Activated naive CD4-positive, alpha-beta T cell treated with anti-CD3 and anti-CD28 coated beads, Interleukin-2, amount 50 U/mL, for 72 hours (primary cell): Measurements from ENCODE around the gene LHX5. TPM values are rescaled to one million over a fixed set of nuclear protein-coding genes. Genes with fewer than 3 reads are reported as not detected.

Experiments used
- ATAC-seq, 2 donors: fragments of 150-1000 bp; cut with Tn5 transposase; 2 replicates each; pipeline ENCODE4 v1.10.0; 2021; ENCODE audit warnings: mild to moderate bottlenecking in 2 of 2, moderate library complexity in 2 of 2
- DNase-seq, 2 donors: peaks; one replicate each; pipeline ENCODE4 v3.0.0; 2021 to 2022; ENCODE audit warnings: low spot score in 2 of 2
- H3K27ac Mint-ChIP-seq, 2 donors: one replicate each; pipeline ENCODE4 v1.8.0; 2022; ENCODE audit warnings: mild to moderate bottlenecking in 2 of 2, mixed read lengths in 2 of 2
- H3K36me3 Mint-ChIP-seq, 2 donors: one replicate each; pipeline ENCODE4 v1.8.0; 2022; ENCODE audit warnings: mixed read lengths in 2 of 2
- H3K9me3 Mint-ChIP-seq, 2 donors: one replicate each; pipeline ENCODE4 v1.8.0; 2022; ENCODE audit warnings: mixed read lengths in 2 of 2
- total RNA-seq, 2 donors: library from RNA; stranded (reverse); gene quantifications; one replicate each; pipeline ENCODE4 v1.2.3, GENCODE V29; 2022

The LHX5 gene
- total RNA-seq, 2 donors from 2014 or later = not detected

GRCh38 chr12:113480336-113480971 is 8.8 kb upstream of the LHX5 start:
- Mint-ChIP-seq H3K36me3 (peaks cover 13 to 32% of the 10 kb centered on the region in 2 donors), H3K27ac (peak overlapping the region in 1 of 2 donors; percentile 33), H3K9me3 (peaks cover 0 to 4% of the 10 kb centered on the region in 2 donors)
- no peak for DNase-seq
- no peak for ATAC-seq

- peak overlapping the region in 1 of 2 donors; percentile 93 for H3K27ac Mint-ChIP-seq
- ATAC-seq (no peak), DNase-seq (peak in 1 of 2 donors; percentile 67)
- H3K9me3 Mint-ChIP-seq = peaks cover 0 to 4% of the 10 kb centered on the region in 2 donors
- H3K36me3 Mint-ChIP-seq = peaks cover 13 to 38% of the 10 kb centered on the region in 2 donors
Observed at GRCh38 chr12:113479590-113480335, 8.1 kb upstream of the LHX5 start.

- ATAC-seq (no peak), DNase-seq (no peak)
- peaks cover 13 to 39% of the 10 kb centered on the region in 2 donors for H3K36me3 Mint-ChIP-seq
- H3K27ac Mint-ChIP-seq = peak overlapping the region in 1 of 2 donors; percentile 26
- peaks cover 0 to 4% of the 10 kb centered on the region in 2 donors for H3K9me3 Mint-ChIP-seq
Observed at GRCh38 chr12:113479216-113479589, 7.5 kb upstream of the LHX5 start.

- ATAC-seq (no peak), DNase-seq (no peak)
- peaks cover 13 to 39% of the 10 kb centered on the region in 2 donors for H3K36me3 Mint-ChIP-seq
- H3K9me3 Mint-ChIP-seq = peaks cover 0 to 4% of the 10 kb centered on the region in 2 donors
- no peak overlapping the region for H3K27ac Mint-ChIP-seq
Observed at GRCh38 chr12:113478351-113479011, 6.8 kb upstream of the LHX5 start.

GRCh38 chr12:113477842-113478215 is 6.2 kb upstream of the LHX5 start:
- no peak overlapping the region for H3K27ac Mint-ChIP-seq
- DNase-seq (no peak), ATAC-seq (no peak)
- peaks cover 13 to 38% of the 10 kb centered on the region in 2 donors for H3K36me3 Mint-ChIP-seq
- H3K9me3 Mint-ChIP-seq = peaks cover 0 to 4% of the 10 kb centered on the region in 2 donors

GRCh38 chr12:113477171-113477841 is 5.6 kb upstream of the LHX5 start:
- Mint-ChIP-seq H3K9me3 (peaks cover 0 to 4% of the 10 kb centered on the region in 2 donors), H3K27ac (no peak overlapping the region), H3K36me3 (peaks cover 13 to 38% of the 10 kb centered on the region in 2 donors)
- ATAC-seq (no peak), DNase-seq (no peak)

- Mint-ChIP-seq H3K36me3 (peaks cover 13 to 38% of the 10 kb centered on the region in 2 donors), H3K27ac (no peak overlapping the region), H3K9me3 (peaks cover 0 to 4% of the 10 kb centered on the region in 2 donors)
- ATAC-seq (no peak), DNase-seq (no peak)
Observed at GRCh38 chr12:113476176-113476986, 4.7 kb upstream of the LHX5 start.

GRCh38 chr12:113475451-113476175 is 3.9 kb upstream of the LHX5 start:
- H3K9me3 Mint-ChIP-seq = peaks cover 0 to 4% of the 10 kb centered on the region in 2 donors
- H3K36me3 Mint-ChIP-seq = peaks cover 13 to 32% of the 10 kb centered on the region in 2 donors
- DNase-seq (no peak), ATAC-seq (no peak)
- H3K27ac Mint-ChIP-seq = peak overlapping the region in 1 of 2 donors; percentile 12

- H3K27ac Mint-ChIP-seq = peak overlapping the region in 1 of 2 donors; percentile 30
- ATAC-seq = no peak
- peaks cover 0 to 4% of the 10 kb centered on the region in 2 donors for H3K9me3 Mint-ChIP-seq
- no peak for DNase-seq
- H3K36me3 Mint-ChIP-seq = peaks cover 8 to 24% of the 10 kb centered on the region in 2 donors
Observed at GRCh38 chr12:113474635-113475436, 3.2 kb upstream of the LHX5 start.

- ATAC-seq (peak in 1 of 2 donors; percentile 29), DNase-seq (no peak)
- H3K27ac Mint-ChIP-seq = no peak overlapping the region
- H3K36me3 Mint-ChIP-seq = peaks cover 2 to 15% of the 10 kb centered on the region in 2 donors
- no peaks in the 10 kb centered on the region for H3K9me3 Mint-ChIP-seq
Observed at GRCh38 chr12:113473942-113474341, 2.3 kb upstream of the LHX5 start.

GRCh38 chr12:113473400-113473799 is 1.7 kb upstream of the LHX5 start:
- no peak overlapping the region for H3K27ac Mint-ChIP-seq
- ATAC-seq (no peak), DNase-seq (no peak)
- peaks cover 0 to 13% of the 10 kb centered on the region in 2 donors for H3K36me3 Mint-ChIP-seq
- H3K9me3 Mint-ChIP-seq = no peaks in the 10 kb centered on the region

GRCh38 chr12:113472191-113473121 is 785 bp upstream of the LHX5 start:
- ATAC-seq = no peak
- DNase-seq = no peak
- Mint-ChIP-seq H3K36me3 (peaks cover 0 to 13% of the 10 kb centered on the region in 2 donors), H3K27ac (no peak overlapping the region), H3K9me3 (no peaks in the 10 kb centered on the region)

- DNase-seq (no peak), ATAC-seq (no peak)
- peaks cover 0 to 13% of the 10 kb centered on the region in 2 donors for H3K36me3 Mint-ChIP-seq
- H3K9me3 Mint-ChIP-seq = no peaks in the 10 kb centered on the region
- no peak overlapping the region for H3K27ac Mint-ChIP-seq
Observed at GRCh38 chr12:113470871-113471618, 626 bp downstream of the LHX5 start.
